ENCODE data around the gene TNNI3.
"Not testable (repeated sequence)": the region's sequence is repeated elsewhere in the genome, so short reads cannot be mapped to it uniquely, and the experiment has no call there.

The TNNI3 gene

DNA sequence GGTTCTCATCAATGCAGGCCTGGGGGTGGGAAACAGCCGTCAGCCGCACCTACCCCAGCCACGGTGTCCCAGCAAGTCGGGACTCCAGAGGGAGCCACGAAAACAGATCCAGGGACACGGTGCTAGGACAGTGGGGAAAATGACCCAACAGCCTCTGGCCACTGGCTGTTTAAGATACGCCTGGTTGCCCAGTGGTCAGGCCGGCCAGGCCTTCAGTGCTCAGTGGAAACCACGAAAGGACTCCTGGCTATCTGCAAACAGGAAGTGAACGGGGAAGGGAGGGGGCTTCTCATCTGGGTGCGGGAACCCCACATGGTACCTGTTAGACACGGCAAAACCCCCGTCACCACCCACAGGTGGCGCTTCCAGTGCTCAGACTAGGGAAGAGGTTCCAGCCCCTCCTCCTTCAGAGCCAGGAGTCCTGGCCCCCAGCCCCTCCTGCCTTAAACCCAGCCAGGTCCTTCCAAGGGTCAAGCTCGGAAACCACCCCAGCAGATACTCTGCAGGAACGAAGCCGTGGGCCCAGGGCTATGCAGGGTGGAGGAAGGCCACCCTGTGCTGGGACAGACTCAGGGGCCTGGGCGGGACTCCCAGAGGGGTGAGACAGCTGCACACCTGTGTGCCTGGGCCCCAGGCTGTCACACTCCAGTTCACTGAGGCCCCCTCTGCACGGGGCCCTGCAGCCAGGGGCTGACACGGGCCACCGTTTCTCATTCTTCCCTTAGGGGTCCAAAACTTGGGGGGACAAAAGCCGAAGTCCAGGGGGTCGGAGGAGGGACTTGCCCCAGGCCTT, 44.6 kb downstream of the TNNI3 start:
- DNase-seq (ENCODE audit: low spot score) = no peak

DNA sequence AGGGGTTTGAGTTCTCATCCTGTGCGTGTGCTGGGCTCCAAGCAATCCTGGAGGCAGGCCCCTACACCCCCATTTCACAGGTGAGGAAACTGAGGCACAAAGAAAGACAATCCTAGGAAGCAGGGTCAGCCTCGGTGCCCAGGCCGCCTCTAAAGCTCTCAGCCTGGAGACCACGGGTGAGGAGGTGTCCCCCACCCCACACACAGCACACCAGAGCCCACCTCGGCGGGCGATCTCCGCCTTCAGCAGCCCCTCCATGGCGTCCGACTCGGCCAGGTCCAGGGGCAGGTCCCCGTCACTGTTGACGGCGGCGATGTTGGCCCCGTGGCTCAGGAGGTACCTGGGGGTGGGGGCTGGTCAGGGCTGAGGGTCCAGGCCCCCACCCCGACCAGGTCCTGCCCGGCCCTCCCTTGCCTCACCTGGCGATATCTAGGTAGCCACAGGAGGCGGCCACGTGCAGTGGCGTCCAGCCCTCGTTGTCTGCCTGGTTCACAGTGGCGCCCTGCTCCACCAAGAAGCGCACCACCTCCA, 45.2 kb downstream of the TNNI3 start:
- no peak for DNase-seq (ENCODE audit: low spot score)

DNA sequence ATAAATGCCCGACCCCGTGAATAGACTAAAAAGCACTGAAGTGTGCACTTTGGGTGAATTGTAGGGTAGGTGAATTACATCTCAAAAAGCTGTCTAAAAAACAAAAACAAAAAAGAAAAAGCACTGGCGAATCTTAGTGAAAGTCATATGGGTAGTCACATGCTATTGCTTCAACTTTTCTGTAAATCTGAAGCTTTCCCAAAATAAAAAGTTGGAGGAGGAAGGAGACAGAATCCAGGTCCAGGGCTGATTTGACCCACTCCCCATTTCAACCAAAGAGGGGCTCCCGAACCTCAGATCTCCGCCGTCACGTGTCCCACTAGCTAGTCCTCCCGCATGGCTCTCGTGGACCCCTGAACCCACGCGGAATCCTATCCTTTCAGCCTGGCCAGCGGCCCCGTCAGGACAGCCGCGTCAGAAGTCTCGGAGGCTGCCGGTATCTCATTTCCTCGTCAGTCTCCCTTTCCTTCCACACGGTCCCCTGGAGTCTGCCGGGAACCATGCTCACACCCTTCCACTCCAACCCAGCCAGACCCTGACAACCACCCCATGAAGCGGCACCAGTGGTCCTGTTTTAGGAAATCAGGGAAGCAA, 46.2 kb downstream of the TNNI3 start:
- DNase-seq (ENCODE audit: low spot score) = no peak

DNA sequence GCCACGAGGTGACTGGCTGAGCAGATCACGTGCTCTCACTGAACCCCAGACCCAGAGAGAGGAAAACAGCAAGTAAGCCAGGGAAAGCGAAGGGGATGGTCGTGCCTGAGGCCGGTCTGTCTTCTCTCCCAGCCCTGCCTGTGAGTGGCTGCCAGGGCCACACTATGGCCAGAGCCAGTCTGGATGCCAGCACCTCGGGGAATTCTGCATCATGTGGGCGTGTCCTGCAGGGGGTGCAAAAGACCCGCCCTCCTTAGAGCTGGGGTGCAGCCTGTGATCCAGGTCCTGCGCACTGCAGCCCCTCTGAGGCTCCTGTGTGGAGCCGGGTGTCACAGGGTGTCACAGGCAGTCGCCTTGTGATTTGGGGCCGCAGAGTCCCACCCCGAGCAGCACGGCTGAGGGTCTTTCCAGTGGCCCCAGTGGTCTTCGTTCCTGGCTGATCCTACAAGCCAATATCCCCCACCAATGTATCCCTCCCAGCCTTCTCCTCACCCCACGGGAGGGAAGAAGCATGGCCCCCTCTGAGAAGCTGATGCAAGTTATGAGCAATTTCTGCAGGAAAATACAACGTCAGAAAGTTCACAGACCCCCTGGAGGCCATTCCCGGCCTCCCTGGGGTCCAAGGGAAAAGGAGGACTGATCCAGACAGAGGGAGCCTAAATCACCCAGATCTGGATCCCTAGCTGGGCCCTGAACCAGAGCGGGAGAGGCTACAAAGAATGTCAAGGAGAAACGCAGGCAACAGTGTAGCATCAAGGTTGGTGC, 47.8 kb downstream of the TNNI3 start:
- DNase-seq (ENCODE audit: low spot score) = no peak

GRCh38 chr19:55107252-55107651, 50.3 kb downstream of the TNNI3 start:
- DNase-seq (ENCODE audit: low spot score) = not testable (repeated sequence)

DNA sequence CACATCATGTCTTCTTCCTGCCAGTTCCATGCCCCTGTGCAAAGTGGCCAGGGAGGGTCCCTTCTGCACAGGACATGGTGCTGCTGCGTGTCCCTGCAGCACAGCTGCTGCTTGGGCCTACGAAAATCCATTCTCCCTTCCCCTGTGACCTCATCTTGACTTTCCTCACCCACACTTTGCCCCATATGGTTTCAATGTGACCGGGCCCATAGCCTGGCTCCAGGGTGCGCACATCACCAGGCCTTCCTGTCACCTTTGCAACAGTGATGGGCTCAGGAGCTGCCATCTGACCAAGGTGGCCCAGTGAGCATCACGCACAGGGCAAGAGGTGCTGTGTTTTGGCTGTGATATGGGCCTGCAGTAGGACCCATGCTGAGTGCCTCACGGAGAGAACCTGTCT, 50.9 kb downstream of the TNNI3 start:
- no peak for DNase-seq (ENCODE audit: low spot score)

DNA sequence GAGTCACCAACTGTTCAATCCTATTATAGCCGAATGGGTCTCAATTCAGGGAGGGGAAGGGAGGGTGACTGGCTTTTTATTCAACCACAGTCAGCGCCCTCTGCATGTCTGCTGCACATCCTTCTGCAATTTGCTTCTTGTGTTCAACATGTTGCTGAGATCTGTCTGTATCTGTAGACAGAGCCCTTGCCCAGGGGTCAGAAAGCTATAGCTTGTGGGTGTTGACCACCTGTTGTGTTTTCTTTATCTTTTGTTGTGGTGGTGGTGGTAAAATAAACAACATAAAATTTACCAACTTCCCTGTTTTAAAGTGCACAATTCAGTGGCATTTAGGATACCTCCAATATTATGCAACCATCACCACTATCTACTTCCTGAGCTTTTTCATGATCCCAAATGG, 52.3 kb downstream of the TNNI3 start:
- no peak for DNase-seq (ENCODE audit: low spot score)

DNA sequence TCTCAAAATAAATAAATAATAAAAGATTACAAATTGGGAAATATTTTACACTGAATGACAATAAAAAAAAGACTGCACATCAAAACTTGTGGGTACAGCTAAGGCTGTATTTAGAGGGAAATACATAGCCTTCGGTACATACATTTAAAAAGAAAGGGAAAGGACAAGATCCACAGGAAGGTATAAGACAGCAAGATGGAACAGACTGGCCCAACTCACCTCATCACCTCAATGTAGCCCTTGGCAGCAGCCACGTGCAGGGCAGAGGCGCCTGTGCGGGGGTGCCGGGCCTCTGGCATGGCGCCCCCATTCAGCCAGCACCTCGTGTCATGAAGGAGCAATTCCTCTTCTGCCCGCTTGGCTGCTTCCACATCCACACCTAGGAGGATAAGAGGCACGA, 54.3 kb downstream of the TNNI3 start:
- no peak for DNase-seq (ENCODE audit: low spot score)
